Spleen (tissue), 11 donors: ENCODE measurements around the gene FLT3LG. TPM values are rescaled to one million over a fixed set of nuclear protein-coding genes. Genes with fewer than 3 reads are reported as not detected.

Source experiments
- DNase-seq: peaks from one replicate; pipeline ENCODE4 v3.0.0-alpha.2; 2020
- H3K27ac ChIP-seq, 8 donors: fragments of 200-600 bp; sonication (generic) in 7 of 8; 1 replicate in 4 of 8; 2 replicates in 4 of 8; pipeline versions ENCODE4 v1.5.0 to v1.8.0; 2016 to 2021; ENCODE audit warnings: inconsistent platforms in 4 of 8, mild to moderate bottlenecking in 4 of 8, moderate library complexity in 1 of 8
- H3K27me3 ChIP-seq, 7 donors: fragments of 200-600 bp; sonication (generic) in 6 of 7; replicated peaks in 1 of 7; 1 replicate in 4 of 7; 2 replicates in 3 of 7; pipeline versions ENCODE4 v1.5.0 to v1.8.0; 2016 to 2021; ENCODE audit warnings: inconsistent platforms in 3 of 7, mild to moderate bottlenecking in 1 of 7
- H3K36me3 ChIP-seq, 6 donors: fragments of 200-600 bp; sonication (generic) in 5 of 6; 1 replicate in 4 of 6; 2 replicates in 2 of 6; pipeline versions ENCODE4 v1.5.0 to v1.8.0; 2016 to 2021; ENCODE audit warnings: inconsistent platforms in 2 of 6
- H3K4me1 ChIP-seq, 6 donors: fragments of 200-600 bp; sonication (generic) in 5 of 6; 1 replicate in 3 of 6; 2 replicates in 3 of 6; pipeline versions ENCODE4 v1.5.0 to v1.8.0; 2016 to 2021; ENCODE audit warnings: inconsistent platforms in 3 of 6
- H3K4me3 ChIP-seq, 8 donors: fragments of 200-600 bp; sonication (generic) in 7 of 8; 1 replicate in 4 of 8; 2 replicates in 4 of 8; pipeline versions ENCODE4 v1.5.0 to v1.8.0; 2016 to 2021; ENCODE audit warnings: inconsistent platforms in 4 of 8, mild to moderate bottlenecking in 4 of 8, moderate library complexity in 2 of 8
- H3K9me3 ChIP-seq, 8 donors: fragments of 200-600 bp; sonication (generic) in 7 of 8; 1 replicate in 4 of 8; 2 replicates in 4 of 8; pipeline versions ENCODE4 v1.5.0 to v1.8.0; 2016 to 2021; ENCODE audit warnings: inconsistent platforms in 4 of 8
- CTCF ChIP-seq, 11 experiments: fragments of 200-600 bp in 7 of 11; fragments of 450-650 bp in 4 of 11; sonication (generic) in 4 of 11; IDR thresholded peaks in 8 of 11; conservative IDR thresholded peaks in 3 of 11; 1 replicate in 7 of 11; 2 replicates in 4 of 11; pipeline versions ENCODE4 v1.4.0 to v1.8.0; 2016 to 2021; ENCODE audit warnings: antibody characterized with exemption in 11 of 11, inconsistent platforms in 4 of 11, mild to moderate bottlenecking in 1 of 11
- POLR2A ChIP-seq, 3 donors: fragments of 450-650 bp; IDR thresholded peaks; one replicate each; pipeline ENCODE4 v1.5.1; 2017; ENCODE audit warnings: antibody characterized with exemption in 3 of 3, mild to moderate bottlenecking in 1 of 3
- POLR2AphosphoS5 ChIP-seq, 3 donors: sonication (generic); formaldehyde crosslinking; IDR thresholded peaks; one replicate each; pipeline ENCODE4 v1.5.1; 2017; ENCODE audit warnings: antibody characterized with exemption in 3 of 3
- WGBS, 5 donors: extraction: QIAGEN DNeasy Blood & Tissue Kit in 3 of 5; methylation state at CpG; one replicate each; pipeline versions ENCODE4 v1.1.5 to v1.1.7; 2013 to 2018; 5-methylcytosine and 5-hydroxymethylcytosine counted together
- intact Hi-C: fragments of 100-400 bp; cut with DNase I; formaldehyde crosslinking; loops from one replicate; pipeline ENCODE4 v1.15.0; 2023; ENCODE audit warnings: low total_unique reads
- polyA plus RNA-seq, 3 donors: library from polyadenylated mRNA; stranded (reverse); fragments of 200-250 nt; gene quantifications; one replicate each; pipeline ENCODE4 v1.2.1, GENCODE V29; 2013
- total RNA-seq, 7 donors: library from RNA; depleted of rRNA in 3 of 7; stranded (reverse); fragments of >200 nt in 3 of 7; fragmentation: NEBNext Ultra II Directional in 4 of 7; extraction: Animal tissue kit (Norgen Biotek cat#: 25700) in 4 of 7; gene quantifications; one replicate each; pipeline versions ENCODE4 v1.1.0 to v1.2.1, GENCODE V29; 2016 to 2021
- donor health status: healthy with polysubstance abuse.
- donor health status: DM: no; HTN: no; CAD: no; lungs with moderate emphysema.
- donor health status: DM: no; HTN: no; CAD: no.
- donor health status: Bipolar disorder and iron deficiency.
- donor health status: healthy.
- donor health status: DM: no; HTN: no; CAD: no.
- donor health status: DM: yes; HTN: yes; CAD: no.

FLT3LG gene
- total and polyA plus RNA-seq, 10 donors, result 11.2 to 32.8 (median 22.0) TPM

GRCh38 chr19:49436381-49437017 lies 37.5 kb upstream of the FLT3LG start:
- Histone ChIP-seq H3K36me3 (no peaks in the 10 kb centered on the region), H3K9me3 (no peaks in the 10 kb centered on the region), H3K4me3 (peak overlapping the region in 1 of 8 donors; percentile 13), H3K4me1 (peaks cover 0 to 37% (median 17%) of the 10 kb centered on the region in 6 donors), H3K27me3 (peaks cover 13 to 100% (median 98%) of the 10 kb centered on the region in 7 donors), H3K27ac (no peak overlapping the region)
- DNase-seq, result no peak
- no peak for TF ChIP-seq POLR2AphosphoS5 (IDR thresholded peaks at IDR 0.05)
- TF ChIP-seq POLR2A (IDR thresholded peaks at IDR 0.05), result no peak
- TF ChIP-seq CTCF (IDR thresholded peaks at IDR 0.05 in 8 of 11, conservative IDR thresholded peaks at IDR 0.05 in 3 of 11), result no peak
- WGBS, 5 donors, result 10 to 48% (median 13%) methylated on average over 12 to 42 of the region's 42 CpGs
- intact Hi-C loops, result no loop called here

GRCh38 chr19:49437231-49437630 lies 36.8 kb upstream of the FLT3LG start:
- peaks cover 9 to 100% (median 98%) of the 10 kb centered on the region in 7 donors for H3K27me3 ChIP-seq
- H3K36me3 ChIP-seq, result no peaks in the 10 kb centered on the region
- no peak overlapping the region for H3K4me3 ChIP-seq
- intact Hi-C loops, result no loop called here
- H3K27ac ChIP-seq, result no peak overlapping the region
- 14 to 26% (median 17%) methylated on average over 8 of the region's 8 CpGs for WGBS, 5 donors
- TF ChIP-seq POLR2AphosphoS5 (IDR thresholded peaks at IDR 0.05), result no peak
- no peak for TF ChIP-seq CTCF (IDR thresholded peaks at IDR 0.05 in 8 of 11, conservative IDR thresholded peaks at IDR 0.05 in 3 of 11)
- no peak for DNase-seq
- H3K9me3 ChIP-seq, result no peaks in the 10 kb centered on the region
- peaks cover 0 to 40% (median 23%) of the 10 kb centered on the region in 6 donors for H3K4me1 ChIP-seq

GRCh38 chr19:49438261-49438660 lies 35.8 kb upstream of the FLT3LG start:
- no peak overlapping the region for H3K4me3 ChIP-seq
- no peak for DNase-seq
- no peak overlapping the region for H3K27ac ChIP-seq
- peaks cover 7 to 99% (median 91%) of the 10 kb centered on the region in 7 donors for H3K27me3 ChIP-seq
- TF ChIP-seq POLR2AphosphoS5 (IDR thresholded peaks at IDR 0.05), result no peak
- WGBS, 5 donors, result 6 to 16% (median 14%) methylated on average over 6 of the region's 6 CpGs
- intact Hi-C loops, result no loop called here
- H3K9me3 ChIP-seq, result no peaks in the 10 kb centered on the region
- peaks cover 0 to 40% (median 22%) of the 10 kb centered on the region in 6 donors for H3K4me1 ChIP-seq
- no peaks in the 10 kb centered on the region for H3K36me3 ChIP-seq

GRCh38 chr19:49439836-49440235 lies 34.2 kb upstream of the FLT3LG start:
- no peak for TF ChIP-seq POLR2A (IDR thresholded peaks at IDR 0.05)
- TF ChIP-seq POLR2AphosphoS5 (IDR thresholded peaks at IDR 0.05), result no peak
- TF ChIP-seq CTCF (IDR thresholded peaks at IDR 0.05 in 8 of 11, conservative IDR thresholded peaks at IDR 0.05 in 3 of 11), result no peak
- Histone ChIP-seq H3K27ac (no peak overlapping the region), H3K36me3 (no peaks in the 10 kb centered on the region), H3K4me1 (peaks cover 0 to 44% (median 27%) of the 10 kb centered on the region in 6 donors), H3K27me3 (peaks cover 4 to 83% (median 76%) of the 10 kb centered on the region in 7 donors), H3K9me3 (no peaks in the 10 kb centered on the region), H3K4me3 (no peak overlapping the region)
- intact Hi-C loops, result loop anchor here (10.0 kb wide), 1 partner anchor 175 kb away; no protein-coding TSS in a partner anchor
- no peak for DNase-seq
- WGBS, 5 donors, result 40 to 64% (median 55%) methylated on average over 4 to 6 of the region's 6 CpGs
